SK-N-SH (cell line): ENCODE data around the gene PCK1.

Experiments
- CTCF ChIP-seq: fragments of 200-600 bp; sonication (generic); IDR thresholded peaks from 2 replicates; pipeline ENCODE4 v1.6.1; 2017; ENCODE audit warnings: antibody characterized with exemption, mild to moderate bottlenecking, moderate library complexity
- MAX ChIP-seq: IDR thresholded peaks from 2 replicates; pipeline ENCODE4 v1.4.0; 2012; ENCODE audit warnings: low read depth
- NRF1 ChIP-seq: IDR thresholded peaks from 2 replicates; pipeline ENCODE4 v1.6.1; 2012; ENCODE audit warnings: low read depth, mild to moderate bottlenecking, low read length
- RAD21 ChIP-seq: IDR thresholded peaks from 2 replicates; pipeline ENCODE4 v1.6.1; 2012; ENCODE audit warnings: mild to moderate bottlenecking, low read length
- TAF1 ChIP-seq: IDR thresholded peaks from 2 replicates; pipeline ENCODE4 v1.6.1; 2012; ENCODE audit warnings: low read depth, mild to moderate bottlenecking, low read length, moderate library complexity, borderline replicate concordance

GRCh38 chr20:57601737-57602136 is 40.8 kb downstream of the PCK1 start:
- TF ChIP-seq CTCF = no peak
- TF ChIP-seq MAX = no peak
- no peak for TF ChIP-seq RAD21
- no peak for TF ChIP-seq NRF1
- no peak for TF ChIP-seq TAF1
